GM18498 (cell line): Measurements from ENCODE around the gene TMEM138.

Source experiments
- ATAC-seq: cut with Tn5 transposase; IDR thresholded peaks from one replicate; pipeline ENCODE4 v1.9.1; 2021; ENCODE audit warnings: mild to moderate bottlenecking, moderate library complexity; ENCODE audit not compliant: unreplicated experiment

TMEM138 gene

GRCh38 chr11:61404641-61405040, 42.5 kb downstream of the TMEM138 start:
- ATAC-seq, result no peak

- no peak for ATAC-seq
Measured at GRCh38 chr11:61406067-61406466, 43.9 kb downstream of the TMEM138 start.

DNA sequence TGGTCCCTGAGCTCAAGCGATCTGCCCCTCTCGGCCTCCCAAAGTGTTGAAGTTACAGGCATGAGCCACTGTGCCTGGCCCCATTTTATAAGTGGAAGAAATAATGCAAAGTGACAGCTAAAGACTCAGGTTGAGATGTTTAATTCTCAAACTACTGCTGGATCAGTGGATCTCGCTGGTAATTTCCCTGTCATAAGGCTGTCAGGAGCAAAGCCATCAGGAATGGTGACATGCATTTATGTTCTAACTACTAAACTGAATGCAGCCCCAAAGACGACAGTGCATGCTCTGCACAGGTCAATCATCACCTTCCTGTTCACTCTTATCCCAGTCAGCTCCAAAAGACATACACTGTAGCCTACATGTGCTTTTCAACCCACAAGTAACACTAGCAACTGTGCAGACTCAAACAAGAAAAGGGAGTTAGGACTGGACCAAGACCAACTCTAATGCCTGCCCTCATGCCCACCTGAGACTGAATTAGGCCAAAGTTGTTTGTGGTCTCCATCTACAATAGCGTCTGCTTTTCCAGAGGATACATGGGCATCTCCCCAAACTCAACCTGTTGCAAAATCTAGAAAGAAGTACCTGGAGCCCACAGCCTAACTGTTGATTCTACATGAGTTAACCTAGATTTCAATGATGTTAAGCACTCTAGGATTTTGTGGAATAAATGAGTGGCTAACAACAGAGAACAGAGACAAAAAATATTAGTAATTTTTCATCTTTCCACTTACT, 45.0 kb downstream of the TMEM138 start:
- ATAC-seq, result no peak

- no peak for ATAC-seq
Measured at GRCh38 chr11:61411589-61411988, 49.4 kb downstream of the TMEM138 start.

- ATAC-seq, result no peak
Measured at GRCh38 chr11:61413496-61413895, 51.3 kb downstream of the TMEM138 start.

DNA sequence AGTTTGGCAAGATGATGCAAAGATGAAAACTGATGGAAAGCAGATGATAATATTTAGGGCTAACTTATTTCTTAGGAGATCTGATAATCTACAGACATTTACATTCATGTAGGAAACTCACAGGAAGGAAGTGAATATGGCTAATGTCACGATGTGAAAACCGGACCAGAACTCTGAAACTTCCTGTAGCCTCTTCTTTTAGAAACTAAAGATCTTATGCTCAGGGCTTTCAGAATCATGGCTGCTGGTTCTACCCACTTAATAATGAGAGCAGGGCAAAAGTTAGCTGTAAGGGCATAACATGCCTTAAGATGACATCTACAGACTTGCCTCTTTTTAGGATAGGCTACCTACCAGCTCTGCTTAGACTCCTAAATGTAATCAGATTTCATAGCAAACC, 52.4 kb downstream of the TMEM138 start:
- ATAC-seq, result no peak

DNA sequence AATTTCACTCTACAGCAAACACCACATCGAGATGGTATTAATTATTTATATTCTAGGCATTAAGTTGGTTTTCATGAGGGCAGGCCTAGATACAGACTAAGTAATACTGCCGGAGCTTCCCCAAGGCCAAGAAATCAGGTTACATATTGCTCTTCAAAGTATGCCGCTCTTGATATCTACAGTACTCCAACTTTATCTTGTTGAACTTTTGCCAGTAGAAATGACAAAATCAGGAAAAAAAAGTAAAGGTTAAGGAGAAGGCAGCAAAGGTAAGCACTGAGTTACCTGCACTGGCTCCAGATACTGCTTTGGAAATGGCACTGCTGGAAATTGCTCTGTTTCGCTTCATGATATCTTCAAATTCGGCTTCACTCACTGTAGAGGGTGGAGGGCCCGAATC, 53.2 kb downstream of the TMEM138 start:
- no peak for ATAC-seq

- ATAC-seq, result no peak
Measured at GRCh38 chr11:61416941-61417340, 54.8 kb downstream of the TMEM138 start.

GRCh38 chr11:61417670-61418069, 55.5 kb downstream of the TMEM138 start:
- ATAC-seq, result no peak

DNA sequence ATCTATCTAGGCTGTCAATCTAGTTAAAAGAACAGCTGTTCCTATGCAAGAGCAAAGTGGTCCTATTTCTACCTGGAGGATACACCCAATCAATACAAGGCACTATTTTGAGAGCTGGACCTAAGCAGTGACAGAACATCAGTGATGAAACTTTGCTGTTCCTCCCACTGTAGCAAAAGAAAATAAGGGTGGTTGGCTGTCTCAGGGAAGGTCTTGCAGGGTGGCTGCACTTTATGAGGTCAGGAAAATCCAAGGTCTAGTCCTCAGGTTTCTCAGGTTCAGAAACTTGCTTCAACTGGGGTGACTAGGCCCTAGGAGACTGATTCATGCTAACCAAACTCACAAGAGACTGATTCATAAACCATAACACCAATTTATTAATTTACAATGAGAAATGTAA, 56.0 kb downstream of the TMEM138 start:
- no peak for ATAC-seq
